H54 (cell line): Measurements from ENCODE around the gene ATF5.
"Not testable (repeated sequence)": the region's sequence is repeated elsewhere in the genome, so short reads cannot be mapped to it uniquely, and the experiment has no call there.

Experiments used
- DNase-seq: peaks from one replicate; pipeline ENCODE4 v3.0.0; 2011; ENCODE audit warnings: low spot score, mixed read lengths; ENCODE audit not compliant: insufficient read length
- FAIRE-seq: peaks from 3 replicates; lab custom pipeline; 2011; peaks lifted over from hg19 to GRCh38; lab: Jason Lieb, UNC
- POLR2A ChIP-seq: IDR thresholded peaks from 2 replicates; pipeline ENCODE4 v1.6.1; 2011; ENCODE audit warnings: low read depth, mild to moderate bottlenecking, low read length

The ATF5 gene

DNA sequence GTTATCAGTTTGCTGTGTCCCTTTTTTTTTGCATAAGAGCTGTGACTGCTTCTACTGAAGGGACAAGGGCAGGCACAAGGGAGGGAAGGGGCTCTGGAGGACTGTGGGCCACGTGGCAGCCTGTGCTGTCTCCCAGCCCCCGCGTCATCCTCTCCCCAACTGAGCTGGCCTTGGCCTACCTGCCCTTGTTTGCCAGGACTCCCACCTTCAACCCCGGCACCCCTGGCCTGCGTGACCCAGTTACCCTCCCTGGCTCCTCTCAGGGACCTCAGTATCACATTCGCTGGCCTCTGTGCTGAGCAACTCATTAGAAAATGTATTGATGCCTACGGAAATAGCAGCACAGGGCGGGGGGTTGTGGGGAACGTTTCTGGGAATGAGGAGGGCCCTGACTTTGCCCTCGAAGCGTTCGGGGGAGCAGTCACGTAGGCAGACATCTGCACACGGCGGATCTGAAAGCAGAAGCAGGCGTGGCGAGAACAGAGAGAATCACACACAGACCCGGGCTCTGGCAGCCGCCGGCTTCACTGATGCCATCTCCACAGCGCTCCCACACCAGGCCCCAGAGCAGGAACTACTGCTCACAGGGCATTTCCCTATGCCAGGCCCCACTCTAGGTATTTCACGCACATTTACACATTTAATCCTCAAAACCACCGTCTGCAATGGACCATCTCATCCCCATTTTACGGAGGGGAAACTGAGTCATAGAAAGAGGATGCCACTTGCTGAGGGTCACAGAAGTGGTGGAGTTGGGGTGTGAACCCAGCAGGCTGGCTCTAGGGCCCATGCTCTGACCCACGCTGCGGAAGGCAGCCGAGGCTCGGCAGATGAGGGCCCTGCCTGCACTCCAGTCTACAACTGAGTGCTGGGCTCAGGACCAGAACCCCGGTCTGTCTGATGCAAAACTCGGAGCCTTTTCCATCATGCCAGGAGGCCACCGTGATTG lies 5.7 kb upstream of the ATF5 start:
- TF ChIP-seq POLR2A = no peak
- DNase-seq = no peak
- FAIRE-seq = no peak

DNA sequence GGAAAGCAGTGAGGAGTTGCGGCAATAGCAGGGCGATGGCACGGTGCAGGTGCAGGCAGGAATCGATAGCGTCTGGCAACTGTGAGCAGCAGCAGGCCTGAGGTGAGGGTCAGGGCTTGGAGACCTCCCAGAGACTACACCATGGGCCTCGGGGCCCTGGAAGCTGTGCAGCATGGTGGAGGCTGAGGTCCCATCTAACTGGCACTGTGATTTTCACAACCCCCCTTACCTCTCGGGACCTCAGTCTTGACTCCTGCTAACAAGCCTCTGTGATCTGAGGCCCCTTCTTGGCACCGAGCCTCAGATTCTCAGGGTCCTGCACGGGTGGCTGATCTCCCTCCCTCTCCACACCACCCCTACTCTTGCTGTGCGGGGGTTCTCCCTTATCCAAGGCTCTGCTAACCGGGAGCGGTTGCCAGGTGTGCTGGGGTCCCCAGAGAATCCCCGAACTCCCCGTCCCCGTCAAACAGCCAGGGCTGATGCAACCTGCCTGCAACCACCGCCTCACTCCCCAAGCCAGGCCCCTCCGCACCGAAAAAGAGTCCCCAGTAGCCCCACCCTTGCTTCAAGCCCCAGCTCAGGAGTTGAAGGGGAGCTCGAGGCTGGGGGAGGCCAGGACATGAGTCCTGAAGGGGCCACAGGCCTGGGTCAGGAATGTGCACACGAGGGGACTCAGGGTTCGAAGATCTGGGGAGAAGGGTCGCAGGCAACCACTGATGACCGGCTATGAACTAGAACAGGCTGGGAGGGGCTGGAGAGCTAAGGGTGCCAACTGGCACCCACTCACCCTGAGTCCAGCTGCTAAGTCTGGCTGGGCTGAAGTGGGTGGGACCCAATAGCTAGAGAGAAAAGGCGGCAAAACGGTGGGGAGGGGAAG lies 4.8 kb upstream of the ATF5 start:
- no peak for TF ChIP-seq POLR2A
- DNase-seq (no peak), FAIRE-seq (no peak)

GRCh38 chr19:49924881-49925210 lies 4.2 kb upstream of the ATF5 start:
- not testable (repeated sequence) for FAIRE-seq

GRCh38 chr19:49925486-49925885 lies 3.5 kb upstream of the ATF5 start:
- no peak for DNase-seq
- no peak for FAIRE-seq
- TF ChIP-seq POLR2A = no peak

More at GRCh38 chr19:49924881-49925210, 4.2 kb upstream of the ATF5 start:
- not testable (repeated sequence) for DNase-seq

DNA sequence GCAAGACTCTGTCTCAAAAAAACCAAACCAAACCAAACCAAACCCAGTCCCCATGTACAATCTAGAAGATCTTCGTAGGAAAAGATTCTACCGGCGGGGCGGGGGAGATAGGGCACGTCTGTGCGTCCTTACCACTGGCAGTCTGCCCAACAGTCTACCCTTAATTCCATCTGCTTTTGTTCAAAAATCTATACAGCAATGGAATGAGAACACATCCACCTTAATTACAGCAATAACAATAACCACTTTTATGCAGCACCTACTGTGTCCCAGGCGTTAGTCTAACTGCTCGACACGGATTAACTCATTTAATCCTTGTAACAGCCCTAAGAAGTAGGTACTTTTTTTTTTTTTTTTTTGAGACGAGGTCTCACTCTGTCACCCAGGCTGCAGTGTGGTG lies 2.5 kb upstream of the ATF5 start:
- TF ChIP-seq POLR2A = no peak
- FAIRE-seq (no peak), DNase-seq (no peak)

DNA sequence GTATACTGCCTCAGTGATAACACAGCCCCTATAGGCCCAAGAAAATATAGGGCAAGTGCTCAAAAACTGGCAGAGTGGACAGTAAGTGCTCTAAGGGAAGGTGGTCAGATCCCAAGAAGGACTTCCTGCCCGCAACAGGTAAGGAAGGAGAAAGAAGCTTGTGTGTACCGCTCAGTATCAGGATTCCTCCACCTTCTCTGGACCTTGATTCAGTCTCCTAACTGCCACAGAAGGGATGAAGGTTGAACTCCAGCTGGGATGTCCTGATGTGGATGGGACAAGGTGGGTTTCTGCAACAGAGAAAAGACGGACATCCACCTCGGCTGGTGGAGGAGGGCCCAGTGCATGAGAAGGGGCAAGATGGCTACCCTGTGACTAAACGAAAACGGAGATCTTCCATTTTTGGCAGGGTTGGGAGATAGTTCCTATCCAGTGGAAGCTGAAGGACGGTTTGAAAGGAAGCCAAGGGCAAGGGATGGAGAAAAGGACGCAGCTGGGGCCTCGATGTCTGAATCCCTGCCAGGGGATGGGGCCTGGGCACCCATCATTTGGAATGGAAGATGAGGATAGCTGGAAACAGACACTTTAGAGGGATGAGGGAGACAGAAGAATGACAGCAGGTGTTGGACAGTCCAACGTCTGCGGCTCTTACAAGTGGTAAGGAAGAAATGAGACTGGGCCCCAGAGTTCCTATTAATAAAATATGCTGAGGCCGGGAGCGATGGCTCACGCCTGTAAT lies 1.3 kb upstream of the ATF5 start:
- FAIRE-seq (no peak), DNase-seq (no peak)
- no peak for TF ChIP-seq POLR2A

DNA sequence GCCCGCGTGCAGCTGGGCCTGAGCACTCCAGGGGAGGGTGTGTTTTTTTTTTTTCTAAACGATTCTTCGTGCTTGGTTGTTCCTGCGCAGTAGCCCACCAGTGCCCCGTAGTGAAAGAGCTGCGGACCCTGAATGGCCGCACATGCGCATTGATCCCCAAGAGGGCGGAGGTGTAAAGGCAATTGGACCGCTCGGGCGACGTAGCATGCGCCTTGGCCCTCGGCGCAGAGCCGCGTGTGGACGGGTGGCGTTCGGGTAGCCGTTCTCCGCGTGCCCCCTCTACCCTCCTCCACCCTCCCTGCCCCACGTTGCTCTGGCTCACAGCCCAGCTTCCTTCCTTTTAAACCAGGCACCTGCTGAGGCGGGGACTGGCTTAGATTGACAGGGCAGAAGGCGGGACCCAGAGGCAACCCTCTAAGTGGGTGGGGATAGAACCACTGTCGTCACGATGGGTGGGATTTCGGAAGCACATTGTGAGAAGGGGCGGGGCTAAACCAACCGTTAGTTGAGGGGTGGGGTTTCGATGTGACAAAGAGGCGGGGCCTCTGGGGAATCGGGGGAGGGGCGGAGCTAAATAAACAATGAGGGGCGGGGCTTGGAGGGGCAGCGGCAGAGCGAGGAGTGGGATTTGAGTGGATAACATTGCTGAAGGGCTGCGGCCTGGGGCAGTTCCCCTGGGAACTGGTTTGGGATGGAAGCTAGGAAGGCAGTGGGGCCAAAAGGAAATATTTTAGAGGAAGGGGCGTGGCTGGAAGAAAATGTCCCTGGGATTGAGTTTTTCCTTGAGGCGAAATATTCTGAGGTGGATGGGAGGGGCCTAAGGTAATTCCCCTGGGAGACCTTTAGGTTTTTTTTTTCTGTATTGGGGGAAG lies 842 bp downstream of the ATF5 start:
- peak; percentile 92 for TF ChIP-seq POLR2A
- DNase-seq (peak; percentile 88), FAIRE-seq (peak; percentile 48)

- FAIRE-seq (no peak), DNase-seq (peak; percentile 66)
- TF ChIP-seq POLR2A = no peak
Measured at GRCh38 chr19:49930483-49931011, 1.5 kb downstream of the ATF5 start.

DNA sequence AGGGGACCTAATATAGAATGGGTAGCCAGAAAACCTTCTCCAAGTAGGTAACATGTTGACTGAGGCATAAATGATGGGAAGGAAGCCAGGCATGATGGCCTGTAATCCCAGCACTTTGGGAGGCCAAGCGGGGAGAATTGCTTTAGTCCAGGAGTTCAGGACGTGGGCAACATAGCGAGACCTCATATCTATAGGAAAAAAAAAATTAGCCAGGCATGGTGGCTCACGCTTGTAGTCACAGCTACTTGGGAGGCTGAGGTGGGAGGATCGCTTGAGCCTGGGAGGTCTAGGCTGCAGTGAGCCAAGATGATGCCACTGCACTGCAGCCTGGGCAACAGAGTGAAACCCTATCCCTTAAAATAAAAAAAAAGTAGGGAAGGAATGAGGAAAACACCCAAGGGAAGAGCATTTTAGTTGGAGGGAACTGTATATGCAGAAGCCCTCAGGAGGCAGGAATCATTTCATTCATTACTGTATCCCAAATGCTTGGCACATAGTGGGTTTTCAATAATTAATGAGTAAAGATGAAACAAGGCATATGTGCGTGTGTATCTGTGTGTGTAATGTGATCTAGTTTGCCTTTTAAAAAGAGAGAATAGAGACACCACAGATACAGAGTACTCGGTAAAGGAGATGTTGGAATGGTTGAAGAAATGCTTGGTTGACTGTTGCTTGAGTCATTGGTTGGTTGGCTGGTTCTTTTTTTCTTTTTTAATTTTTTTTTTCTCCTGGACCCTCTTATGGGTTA lies 2.5 kb downstream of the ATF5 start:
- TF ChIP-seq POLR2A = no peak
- FAIRE-seq = no peak

DNA sequence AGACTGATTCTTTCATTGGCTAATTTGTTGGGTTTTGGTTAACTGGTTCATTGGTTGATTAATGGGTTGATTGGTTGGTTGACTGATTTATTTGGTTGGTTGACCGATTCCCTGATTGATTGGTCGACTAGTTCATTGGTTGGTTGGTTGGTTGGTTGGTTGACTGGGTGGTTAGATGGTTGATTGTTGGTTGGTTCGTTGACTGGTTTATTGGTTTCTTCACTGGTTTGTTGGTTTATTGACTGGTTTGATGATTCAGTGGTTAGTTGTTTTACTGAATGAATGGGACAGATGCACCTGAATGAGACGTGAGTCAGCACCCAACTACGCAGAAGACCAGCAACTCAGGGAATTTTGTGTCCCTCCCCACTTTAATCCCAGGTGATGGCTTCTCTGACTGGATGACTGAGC lies 3.0 kb downstream of the ATF5 start:
- TF ChIP-seq POLR2A = no peak
- DNase-seq (no peak), FAIRE-seq (no peak)

More for the DNA sequence above, 2.5 kb downstream of the ATF5 start:
- no peak for DNase-seq

GRCh38 chr19:49932731-49933131 lies 3.7 kb downstream of the ATF5 start:
- no peak for TF ChIP-seq POLR2A
- FAIRE-seq (no peak), DNase-seq (no peak)

GRCh38 chr19:49933643-49934042 lies 4.6 kb downstream of the ATF5 start:
- no peak for TF ChIP-seq POLR2A
- no peak for DNase-seq
- FAIRE-seq = no peak
